ENCODE data around the gene AMD1.

DNA sequence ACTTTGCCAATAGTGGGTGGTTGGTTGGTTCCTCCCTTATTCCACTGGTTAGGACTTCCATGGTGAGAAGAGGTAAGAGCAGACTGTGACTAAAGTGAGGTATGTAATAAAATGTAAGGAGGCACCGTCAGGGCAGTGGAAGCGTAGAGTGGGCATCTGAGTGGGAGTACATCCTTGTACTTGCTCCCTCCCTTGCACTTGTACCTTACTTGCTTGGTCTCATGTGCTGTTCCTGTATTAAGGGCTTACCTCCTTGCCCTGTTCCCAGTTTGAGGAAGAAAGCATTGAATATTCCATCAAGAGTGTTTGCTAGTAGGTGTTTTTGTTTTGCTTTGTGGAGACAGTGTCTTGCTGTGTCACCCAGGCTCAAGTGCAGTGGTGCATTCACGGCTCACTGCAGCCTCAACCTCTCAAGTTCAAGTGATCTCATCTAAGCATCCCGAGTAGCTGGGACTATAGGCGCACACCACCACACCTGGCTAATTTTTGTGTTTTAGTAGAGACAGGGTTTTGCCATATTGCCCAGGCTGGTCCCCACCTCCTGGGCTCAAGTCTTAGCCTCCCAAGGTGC is 25.5 kb downstream of the AMD1 start:
- TF ChIP-seq, protein P1, sequence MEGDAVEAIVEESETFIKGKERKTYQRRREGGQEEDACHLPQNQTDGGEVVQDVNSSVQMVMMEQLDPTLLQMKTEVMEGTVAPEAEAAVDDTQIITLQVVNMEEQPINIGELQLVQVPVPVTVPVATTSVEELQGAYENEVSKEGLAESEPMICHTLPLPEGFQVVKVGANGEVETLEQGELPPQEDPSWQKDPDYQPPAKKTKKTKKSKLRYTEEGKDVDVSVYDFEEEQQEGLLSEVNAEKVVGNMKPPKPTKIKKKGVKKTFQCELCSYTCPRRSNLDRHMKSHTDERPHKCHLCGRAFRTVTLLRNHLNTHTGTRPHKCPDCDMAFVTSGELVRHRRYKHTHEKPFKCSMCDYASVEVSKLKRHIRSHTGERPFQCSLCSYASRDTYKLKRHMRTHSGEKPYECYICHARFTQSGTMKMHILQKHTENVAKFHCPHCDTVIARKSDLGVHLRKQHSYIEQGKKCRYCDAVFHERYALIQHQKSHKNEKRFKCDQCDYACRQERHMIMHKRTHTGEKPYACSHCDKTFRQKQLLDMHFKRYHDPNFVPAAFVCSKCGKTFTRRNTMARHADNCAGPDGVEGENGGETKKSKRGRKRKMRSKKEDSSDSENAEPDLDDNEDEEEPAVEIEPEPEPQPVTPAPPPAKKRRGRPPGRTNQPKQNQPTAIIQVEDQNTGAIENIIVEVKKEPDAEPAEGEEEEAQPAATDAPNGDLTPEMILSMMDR (IDR thresholded peaks at IDR 0.05; ENCODE audit: insufficient read depth, low read length, poor library complexity, severe bottlenecking), result no peak
- no peak for TF ChIP-seq EZH2phosphoT487 (conservative IDR thresholded peaks at IDR 0.05; ENCODE audit: low read length)

Measured in SU-DHL-6 (cell line).